Inflammatory macrophage (primary cell): ENCODE data around the gene SMURF2.
A peak's percentile ranks its signal among the peaks of the same experiment; 100 is the strongest.
"Not testable (repeated sequence)": the region's sequence is repeated elsewhere in the genome, so short reads cannot be mapped to it uniquely, and the experiment has no call there.

Source experiments
- DNase-seq, 2 donors: peaks; one replicate each; pipeline ENCODE4 v3.0.0-alpha.2; 2020 to 2022
- total RNA-seq, 18 experiments: gene quantifications; one replicate each; lab custom pipeline; 2026; ENCODE audit warnings: mixed read lengths in 6 of 18, inconsistent platforms in 2 of 18; lab: John Stamatoyannopoulos, UW

Gene SMURF2
- total RNA-seq: 18.7 to 37.4 (median 25.0) reads per million in 18 experiments

- peak; percentile 66 to 86 for DNase-seq
Measured at GRCh38 chr17:64661976-64662773, at the start of gene SMURF2. Gene SMURF2, minus strand, starts transcription at chr17:64662307. Its CDS starts 427 bp downstream, at chr17:64661880.

GRCh38 chr17:64709481-64709880 lies 47.4 kb upstream of the SMURF2 start:
- peak in 1 of 2 donors; percentile 32 for DNase-seq

- DNase-seq: peak; percentile 83 to 90
Measured at GRCh38 chr17:64707050-64707591, 45.0 kb upstream of the SMURF2 start.

- DNase-seq: peak; percentile 22 to 25
Measured at GRCh38 chr17:64706224-64707049, 44.3 kb upstream of the SMURF2 start.

- DNase-seq: no peak
Measured at GRCh38 chr17:64702815-64703214, 40.7 kb upstream of the SMURF2 start.

GRCh38 chr17:64698725-64699124 lies 36.6 kb upstream of the SMURF2 start:
- DNase-seq: no peak

GRCh38 chr17:64694207-64694606 lies 32.1 kb upstream of the SMURF2 start:
- DNase-seq: peak; percentile 96 to 97

- DNase-seq: peak; percentile 48 to 62
Measured at GRCh38 chr17:64692187-64692586, 30.1 kb upstream of the SMURF2 start.

GRCh38 chr17:64689106-64689505 lies 27.0 kb upstream of the SMURF2 start:
- DNase-seq: no peak

GRCh38 chr17:64688481-64688880 lies 26.4 kb upstream of the SMURF2 start:
- DNase-seq: no peak

- DNase-seq: no peak
Measured at GRCh38 chr17:64687961-64688360, 25.9 kb upstream of the SMURF2 start.

GRCh38 chr17:64687376-64687775 lies 25.3 kb upstream of the SMURF2 start:
- DNase-seq: no peak

- no peak for DNase-seq
Measured at GRCh38 chr17:64686705-64687104, 24.6 kb upstream of the SMURF2 start.

- no peak for DNase-seq
Measured at GRCh38 chr17:64685705-64686104, 23.6 kb upstream of the SMURF2 start.

- DNase-seq: no peak
Measured at GRCh38 chr17:64683796-64684195, 21.7 kb upstream of the SMURF2 start.

- DNase-seq: no peak
Measured at GRCh38 chr17:64682261-64683181, 20.4 kb upstream of the SMURF2 start.

- DNase-seq: no peak
Measured at GRCh38 chr17:64679710-64680216, 17.7 kb upstream of the SMURF2 start.

GRCh38 chr17:64676763-64677162 lies 14.7 kb upstream of the SMURF2 start:
- no peak for DNase-seq

- DNase-seq: not testable (repeated sequence)
Measured at GRCh38 chr17:64670843-64671590, 8.9 kb upstream of the SMURF2 start.

- DNase-seq: not testable (repeated sequence)
Measured at GRCh38 chr17:64667807-64668721, 6.0 kb upstream of the SMURF2 start.
